Stimulated activated memory B cell treated with anti-CD40 and anti-IgM and Interleukin-4, amounts not matched to agents 10 μg/mL and 1 μg/mL and 100 μg/mL, for 72 hours (primary cell): Measurements from ENCODE around the gene PPP1R1B.

ENCODE experiments used
- ATAC-seq: fragments of 150-1000 bp; cut with Tn5 transposase; 2 replicates; pipeline ENCODE4 v1.10.0; 2021
- H3K27ac Mint-ChIP-seq: one replicate; pipeline ENCODE4 v1.8.0; 2022; ENCODE audit warnings: mild to moderate bottlenecking, mixed read lengths
- H3K27me3 Mint-ChIP-seq: one replicate; pipeline ENCODE4 v1.8.0; 2022; ENCODE audit warnings: mixed read lengths
- H3K36me3 Mint-ChIP-seq: one replicate; pipeline ENCODE4 v1.8.0; 2022; ENCODE audit warnings: mixed read lengths
- H3K4me1 Mint-ChIP-seq: one replicate; pipeline ENCODE4 v1.8.0; 2022; ENCODE audit warnings: mixed read lengths
- H3K4me3 Mint-ChIP-seq: one replicate; pipeline ENCODE4 v1.8.0; 2022; ENCODE audit warnings: mild to moderate bottlenecking, moderate library complexity, mixed read lengths
- H3K9me3 Mint-ChIP-seq: one replicate; pipeline ENCODE4 v1.8.0; 2022; ENCODE audit warnings: mixed read lengths

The PPP1R1B gene

DNA sequence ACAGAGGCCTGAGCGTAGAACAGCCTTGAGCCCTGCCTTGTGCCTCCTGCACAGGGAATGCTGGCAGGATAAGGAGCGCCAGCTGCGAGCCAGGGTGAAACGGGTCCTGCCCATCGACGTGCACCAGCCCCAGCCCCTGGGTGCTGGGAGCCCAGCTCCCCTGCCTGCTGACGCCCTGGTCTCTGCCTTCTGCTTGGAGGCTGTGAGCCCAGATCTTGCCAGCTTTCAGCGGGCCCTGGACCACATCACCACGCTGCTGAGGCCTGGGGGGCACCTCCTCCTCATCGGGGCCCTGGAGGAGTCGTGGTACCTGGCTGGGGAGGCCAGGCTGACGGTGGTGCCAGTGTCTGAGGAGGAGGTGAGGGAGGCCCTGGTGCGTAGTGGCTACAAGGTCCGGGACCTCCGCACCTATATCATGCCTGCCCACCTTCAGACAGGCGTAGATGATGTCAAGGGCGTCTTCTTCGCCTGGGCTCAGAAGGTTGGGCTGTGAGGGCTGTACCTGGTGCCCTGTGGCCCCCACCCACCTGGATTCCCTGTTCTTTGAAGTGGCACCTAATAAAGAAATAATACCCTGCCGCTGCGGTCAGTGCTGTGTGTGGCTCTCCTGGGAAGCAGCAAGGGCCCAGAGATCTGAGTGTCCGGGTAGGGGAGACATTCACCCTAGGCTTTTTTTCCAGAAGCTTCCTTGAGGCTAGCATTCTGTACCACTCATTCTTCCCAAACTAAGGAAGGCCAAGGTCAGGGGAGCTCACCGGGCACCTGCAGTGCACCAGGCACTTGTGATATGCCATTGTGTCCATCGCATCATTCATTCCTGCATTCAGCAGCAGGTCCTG is 43.4 kb downstream of the PPP1R1B start:
- Mint-ChIP-seq H3K27me3 (peaks cover 40% of the 10 kb centered on the region), H3K9me3 (no peaks in the 10 kb centered on the region), H3K4me1 (peaks cover 65% of the 10 kb centered on the region), H3K36me3 (no peaks in the 10 kb centered on the region), H3K4me3 (no peak overlapping the region), H3K27ac (no peak overlapping the region)
- ATAC-seq: no peak

DNA sequence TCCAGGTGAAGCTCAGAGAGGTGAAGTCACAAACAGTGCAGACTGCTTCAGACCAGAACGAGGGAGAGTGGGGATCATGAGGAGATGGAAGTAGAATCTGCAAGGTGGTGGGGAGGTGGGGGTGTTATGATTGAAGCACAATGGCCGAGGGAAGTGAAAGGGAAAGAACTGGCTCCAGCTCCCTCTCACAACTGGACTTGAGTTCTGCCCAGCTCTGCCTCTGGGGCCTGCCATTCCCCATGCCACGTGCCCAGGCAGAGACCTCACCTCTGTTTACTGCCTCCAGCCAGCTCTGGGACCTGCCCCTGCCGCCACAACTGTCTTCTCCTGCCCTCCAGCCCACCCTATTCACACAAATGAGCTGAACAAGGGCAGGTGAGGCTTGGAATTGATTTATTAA is 44.0 kb downstream of the PPP1R1B start:
- no peak for ATAC-seq

DNA sequence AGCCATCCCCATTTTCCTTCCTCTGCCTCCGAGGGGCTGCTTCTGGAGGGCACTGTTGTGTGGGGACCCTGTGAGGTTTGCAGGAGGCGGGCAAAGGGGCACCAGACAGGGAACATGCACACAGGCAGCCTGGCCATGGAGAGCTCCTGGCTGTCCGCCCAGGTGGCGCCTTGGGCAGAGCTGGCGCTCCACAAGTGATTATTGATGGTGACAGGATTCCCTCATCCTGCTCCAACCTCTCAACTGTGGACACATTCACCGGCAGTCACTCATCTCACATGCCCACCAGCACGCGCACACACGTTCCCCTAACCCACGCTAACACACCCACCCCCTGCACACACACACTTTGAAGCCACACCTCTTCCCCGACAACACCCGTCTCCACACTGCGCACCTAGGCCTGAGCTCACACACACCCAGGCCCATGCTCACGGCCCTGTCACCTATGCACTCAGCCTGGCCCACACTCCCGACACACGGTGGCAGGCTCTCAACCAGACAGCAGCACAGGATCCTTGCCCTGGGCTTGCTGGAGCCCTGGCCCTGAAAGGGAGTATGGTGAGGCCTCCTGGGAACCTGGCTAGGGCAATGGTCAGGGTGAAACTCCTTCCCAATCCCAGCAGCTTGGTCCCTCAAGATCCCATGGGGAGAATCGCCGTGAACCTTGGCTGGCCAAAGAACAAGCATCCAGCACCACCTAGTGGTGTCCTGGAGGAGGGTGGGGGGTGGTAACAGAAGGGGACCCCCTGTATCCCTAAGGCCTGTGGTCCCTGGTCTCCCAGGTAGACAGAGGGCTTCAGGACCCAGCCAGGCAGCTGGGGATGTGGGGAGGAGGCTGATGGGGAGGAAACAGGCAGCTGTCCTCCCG is 45.1 kb downstream of the PPP1R1B start:
- Mint-ChIP-seq H3K36me3 (no peaks in the 10 kb centered on the region), H3K4me3 (no peak overlapping the region), H3K27ac (peak overlapping the region; percentile 76), H3K4me1 (peaks cover 70% of the 10 kb centered on the region), H3K27me3 (peaks cover 28% of the 10 kb centered on the region), H3K9me3 (no peaks in the 10 kb centered on the region)
- no peak for ATAC-seq

More for the DNA sequence above, 44.0 kb downstream of the PPP1R1B start:
- no peaks in the 10 kb centered on the region for H3K9me3 Mint-ChIP-seq
- no peak overlapping the region for H3K27ac Mint-ChIP-seq
- peaks cover 39% of the 10 kb centered on the region for H3K27me3 Mint-ChIP-seq
- H3K4me1 Mint-ChIP-seq: peaks cover 65% of the 10 kb centered on the region
- H3K4me3 Mint-ChIP-seq: no peak overlapping the region
- no peaks in the 10 kb centered on the region for H3K36me3 Mint-ChIP-seq

DNA sequence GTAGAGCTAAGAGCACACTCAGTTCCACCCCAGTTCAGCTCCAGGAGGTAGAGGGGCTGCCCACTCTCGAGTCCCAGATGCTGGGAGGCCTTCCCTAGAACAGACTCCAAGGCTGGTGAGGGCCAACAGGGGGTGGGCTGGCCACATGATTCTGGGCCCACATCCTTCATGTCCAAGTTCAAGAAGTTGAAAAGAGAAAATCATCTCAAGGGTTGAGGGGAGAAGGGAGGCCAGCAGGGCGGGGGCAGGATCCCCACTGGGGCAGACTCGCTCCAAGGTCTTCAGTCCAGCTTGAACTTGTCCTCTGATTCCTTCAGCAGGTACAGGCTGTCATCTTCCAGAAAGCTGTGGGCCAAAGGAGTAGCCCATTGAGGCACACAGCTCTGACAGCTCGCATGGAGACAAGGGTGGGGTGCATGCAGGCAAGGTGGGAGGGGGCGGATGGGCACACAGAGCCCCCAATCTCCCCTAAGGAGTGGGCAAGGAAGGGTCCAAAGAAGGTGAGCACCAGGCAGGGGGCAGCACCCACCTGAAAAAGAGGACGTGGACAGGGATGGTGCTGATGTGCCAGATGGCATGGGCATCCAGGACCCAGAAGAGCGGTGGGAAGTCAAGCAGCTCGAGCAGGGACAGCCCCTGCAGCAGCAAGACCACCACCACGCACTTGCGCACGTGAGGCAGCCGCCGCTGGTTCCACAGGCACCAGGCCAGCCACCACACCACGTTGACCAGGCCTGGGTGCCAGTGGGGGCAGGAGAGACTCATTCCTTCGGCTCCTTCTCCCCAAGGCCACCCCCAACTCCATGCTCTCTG is 46.0 kb downstream of the PPP1R1B start:
- ATAC-seq: no peak
- Mint-ChIP-seq H3K4me1 (peaks cover 72% of the 10 kb centered on the region), H3K27ac (peak overlapping the region; percentile 76)

DNA sequence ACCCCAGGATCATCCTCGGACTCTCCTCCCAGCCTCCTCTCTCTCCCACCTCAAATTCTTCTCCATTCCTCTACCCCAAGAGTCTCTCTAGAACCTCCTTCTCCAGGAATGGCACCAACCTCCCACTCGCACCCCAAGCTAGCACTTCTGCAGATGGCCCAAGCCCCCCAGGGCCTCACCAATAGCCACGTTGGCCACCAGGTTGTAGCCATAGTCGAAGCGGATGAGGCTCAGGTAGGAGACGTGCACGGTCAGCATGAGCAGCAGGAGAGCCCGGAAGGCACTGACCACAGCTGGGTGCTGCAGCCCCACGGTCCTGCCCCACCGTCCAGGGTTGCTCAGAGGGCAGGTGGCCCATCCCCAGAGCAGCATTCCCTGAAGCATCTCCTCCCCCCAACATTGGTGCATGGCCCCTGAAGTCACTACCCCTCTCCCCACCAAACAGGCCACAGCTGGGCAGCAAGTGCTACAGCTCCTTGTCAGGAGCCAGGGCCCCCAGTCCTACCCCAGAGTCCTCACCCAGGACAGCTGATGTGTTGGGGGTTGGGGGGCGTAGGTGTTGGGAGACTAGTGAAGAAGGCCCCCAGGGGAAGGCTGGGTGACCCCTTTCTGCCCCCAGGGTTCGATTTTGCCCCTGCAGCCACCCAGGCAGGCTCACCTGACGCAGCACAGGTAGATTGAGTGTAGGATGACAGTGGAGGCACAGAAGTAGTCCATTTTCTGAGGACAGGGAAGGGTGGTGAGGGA is 46.8 kb downstream of the PPP1R1B start:
- no peak for ATAC-seq
- H3K9me3 Mint-ChIP-seq: no peaks in the 10 kb centered on the region
- no peak overlapping the region for H3K4me3 Mint-ChIP-seq
- peak overlapping the region; percentile 62 for H3K27ac Mint-ChIP-seq
- H3K4me1 Mint-ChIP-seq: peaks cover 71% of the 10 kb centered on the region
- no peaks in the 10 kb centered on the region for H3K36me3 Mint-ChIP-seq
- peaks cover 11% of the 10 kb centered on the region for H3K27me3 Mint-ChIP-seq

More for the DNA sequence above, 46.0 kb downstream of the PPP1R1B start:
- Mint-ChIP-seq H3K4me3 (no peak overlapping the region), H3K27me3 (peaks cover 19% of the 10 kb centered on the region), H3K9me3 (no peaks in the 10 kb centered on the region), H3K36me3 (no peaks in the 10 kb centered on the region)

DNA sequence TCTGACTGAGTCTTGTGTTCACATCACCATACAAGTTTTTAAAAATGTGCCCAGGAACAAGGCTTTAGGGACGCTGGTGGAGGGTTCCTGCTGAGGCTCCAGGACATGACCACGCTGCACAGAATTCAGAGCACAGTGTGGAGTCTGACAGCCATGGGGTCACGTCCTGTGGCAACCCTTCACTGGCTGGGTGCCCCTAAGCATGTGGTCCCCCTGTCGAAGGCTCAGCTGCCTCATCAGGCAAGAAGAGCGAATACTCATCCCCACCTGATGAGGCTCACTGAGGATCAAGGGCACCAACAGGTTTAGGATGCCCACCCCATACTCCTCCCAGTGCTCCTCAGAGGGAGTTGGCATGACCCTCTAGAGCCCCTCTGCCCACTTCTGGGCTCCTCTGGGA is 47.4 kb downstream of the PPP1R1B start:
- Mint-ChIP-seq H3K27me3 (peaks cover 5% of the 10 kb centered on the region), H3K4me3 (no peak overlapping the region), H3K9me3 (no peaks in the 10 kb centered on the region), H3K36me3 (no peaks in the 10 kb centered on the region), H3K27ac (peak overlapping the region; percentile 62), H3K4me1 (peaks cover 73% of the 10 kb centered on the region)
- no peak for ATAC-seq

DNA sequence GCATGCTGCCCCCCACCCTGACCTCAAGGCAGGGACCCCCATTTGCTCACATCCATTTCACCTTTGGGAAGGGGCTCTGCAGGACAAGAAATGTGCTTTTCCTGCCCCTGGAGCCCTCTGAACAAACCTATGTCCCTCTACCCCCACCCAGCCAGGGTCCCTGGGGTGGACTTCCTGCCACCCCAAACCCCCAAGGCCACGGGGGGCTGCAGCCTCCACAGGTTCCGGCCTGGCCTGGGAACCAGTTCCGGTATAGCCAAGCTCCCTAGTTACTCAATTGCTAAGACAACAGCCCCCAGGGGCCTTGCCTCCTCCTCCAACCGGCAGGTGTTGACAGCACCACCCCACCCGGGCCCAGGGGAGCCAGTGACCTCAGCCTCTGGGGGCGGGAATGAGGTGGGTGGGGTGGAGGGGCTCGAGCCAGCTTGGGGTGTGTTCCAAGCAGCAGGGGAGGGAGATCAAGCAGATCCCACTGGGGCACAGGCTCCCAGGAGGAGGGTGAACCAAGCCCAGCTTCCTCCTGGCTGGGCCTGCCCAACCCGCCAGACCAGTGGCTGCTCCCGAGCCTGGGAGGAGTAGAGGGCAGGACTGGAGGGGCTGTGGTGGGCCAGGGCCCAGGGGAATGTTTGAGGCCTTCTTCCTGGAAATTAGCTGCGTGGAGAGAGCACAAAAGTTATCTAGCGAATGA is 48.1 kb downstream of the PPP1R1B start:
- no peaks in the 10 kb centered on the region for H3K27me3 Mint-ChIP-seq
- peak; percentile 72 for ATAC-seq
- no peak overlapping the region for H3K4me3 Mint-ChIP-seq
- peaks cover 79% of the 10 kb centered on the region for H3K4me1 Mint-ChIP-seq
- peak overlapping the region; percentile 62 for H3K27ac Mint-ChIP-seq
- no peaks in the 10 kb centered on the region for H3K36me3 Mint-ChIP-seq
- H3K9me3 Mint-ChIP-seq: no peaks in the 10 kb centered on the region

DNA sequence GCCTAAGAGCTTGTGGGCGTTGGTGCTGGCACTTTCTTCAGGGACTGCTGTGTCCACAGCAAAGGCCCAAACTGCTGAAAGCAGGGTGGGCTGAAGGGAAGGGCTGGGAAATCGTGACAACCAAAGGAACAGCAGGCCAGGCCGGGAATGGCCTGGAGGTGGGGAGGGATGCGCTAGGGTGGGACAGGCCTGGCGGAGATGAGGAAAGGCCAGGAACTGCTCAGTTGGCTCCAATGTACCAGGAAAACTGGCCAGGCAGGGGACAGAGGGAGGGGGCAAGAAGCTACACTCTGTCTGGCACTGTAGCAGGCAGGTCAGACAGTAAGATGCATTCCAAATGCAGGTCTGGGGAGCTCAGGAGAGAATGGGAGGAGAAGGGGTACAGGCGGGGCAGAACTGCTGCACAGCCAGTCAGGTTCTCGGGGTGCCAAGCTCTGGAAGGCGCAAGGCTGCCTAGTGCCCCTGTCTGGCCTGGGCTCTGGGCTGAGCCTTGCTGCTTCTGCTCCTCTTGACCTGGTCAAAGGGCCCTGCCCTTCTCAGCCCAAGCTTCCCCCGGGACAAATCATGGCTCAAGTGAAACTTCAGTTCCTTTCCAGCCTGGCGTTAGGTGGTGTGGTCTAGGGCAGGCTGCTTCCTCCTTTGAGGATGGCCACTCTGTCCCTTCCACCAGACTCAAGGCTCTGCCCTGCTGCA is 48.8 kb downstream of the PPP1R1B start:
- H3K27me3 Mint-ChIP-seq: no peaks in the 10 kb centered on the region
- H3K27ac Mint-ChIP-seq: peak overlapping the region; percentile 62

DNA sequence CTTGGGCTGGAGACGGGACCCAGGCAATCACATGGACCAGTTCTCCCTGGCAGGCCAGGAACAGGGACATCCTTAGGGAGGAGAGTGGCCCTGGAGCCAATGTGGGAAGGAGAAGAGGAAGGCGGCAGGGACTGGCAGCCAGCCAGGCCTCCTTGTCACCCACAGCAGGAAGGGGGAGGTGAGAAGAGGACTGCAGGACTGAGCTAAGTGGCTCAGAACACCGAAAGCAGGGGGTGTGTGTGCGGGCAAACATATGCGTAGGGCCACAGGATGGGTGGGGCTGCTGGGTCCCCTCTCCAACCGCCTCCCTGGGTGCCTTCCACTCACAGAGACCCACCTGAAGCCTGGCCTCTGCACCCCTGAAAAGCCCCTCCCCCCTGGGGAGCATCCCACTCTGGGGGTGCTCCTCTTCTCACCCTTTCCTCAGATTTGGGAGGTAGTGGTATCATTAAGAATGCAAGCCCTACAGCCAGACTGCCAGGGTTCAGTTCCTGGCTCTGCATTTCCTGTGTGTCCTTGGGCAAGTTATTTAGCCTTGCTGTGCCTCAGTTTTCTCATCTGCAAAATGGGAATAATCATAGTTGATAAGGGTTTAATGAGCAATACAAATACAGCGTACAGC is 49.6 kb downstream of the PPP1R1B start:
- Mint-ChIP-seq H3K4me1 (peaks cover 94% of the 10 kb centered on the region), H3K4me3 (no peak overlapping the region), H3K9me3 (no peaks in the 10 kb centered on the region), H3K27me3 (no peaks in the 10 kb centered on the region), H3K27ac (peak overlapping the region; percentile 62), H3K36me3 (peaks cover 5% of the 10 kb centered on the region)
- peak; percentile 70 for ATAC-seq

More for the DNA sequence above, 48.8 kb downstream of the PPP1R1B start:
- ATAC-seq: no peak
- Mint-ChIP-seq H3K4me3 (no peak overlapping the region), H3K4me1 (peaks cover 86% of the 10 kb centered on the region), H3K9me3 (no peaks in the 10 kb centered on the region), H3K36me3 (peaks cover 2% of the 10 kb centered on the region)

DNA sequence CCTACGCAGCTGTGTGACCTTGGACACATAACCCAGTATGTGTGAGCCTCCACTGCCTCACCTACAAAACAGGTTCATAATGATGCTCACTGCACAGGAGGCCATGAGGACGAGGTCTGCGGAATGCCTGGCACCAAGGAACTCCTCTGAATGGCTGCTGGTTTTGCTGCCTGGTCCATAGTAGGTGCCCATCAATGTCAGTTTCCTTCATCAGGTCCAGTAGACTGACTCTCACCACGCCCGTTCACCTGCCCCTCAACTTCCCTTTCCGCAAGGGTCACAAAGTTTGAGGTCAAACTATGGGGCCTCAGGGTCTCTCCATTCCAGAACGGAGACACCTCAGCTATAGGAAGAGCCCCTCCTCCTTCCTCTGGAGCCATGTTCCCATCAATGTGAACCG is 50.3 kb downstream of the PPP1R1B start:
- H3K9me3 Mint-ChIP-seq: no peaks in the 10 kb centered on the region
- H3K27ac Mint-ChIP-seq: peak overlapping the region; percentile 90
- peaks cover 88% of the 10 kb centered on the region for H3K4me1 Mint-ChIP-seq
- H3K36me3 Mint-ChIP-seq: peaks cover 5% of the 10 kb centered on the region
- no peaks in the 10 kb centered on the region for H3K27me3 Mint-ChIP-seq
- ATAC-seq: no peak
- H3K4me3 Mint-ChIP-seq: no peak overlapping the region

DNA sequence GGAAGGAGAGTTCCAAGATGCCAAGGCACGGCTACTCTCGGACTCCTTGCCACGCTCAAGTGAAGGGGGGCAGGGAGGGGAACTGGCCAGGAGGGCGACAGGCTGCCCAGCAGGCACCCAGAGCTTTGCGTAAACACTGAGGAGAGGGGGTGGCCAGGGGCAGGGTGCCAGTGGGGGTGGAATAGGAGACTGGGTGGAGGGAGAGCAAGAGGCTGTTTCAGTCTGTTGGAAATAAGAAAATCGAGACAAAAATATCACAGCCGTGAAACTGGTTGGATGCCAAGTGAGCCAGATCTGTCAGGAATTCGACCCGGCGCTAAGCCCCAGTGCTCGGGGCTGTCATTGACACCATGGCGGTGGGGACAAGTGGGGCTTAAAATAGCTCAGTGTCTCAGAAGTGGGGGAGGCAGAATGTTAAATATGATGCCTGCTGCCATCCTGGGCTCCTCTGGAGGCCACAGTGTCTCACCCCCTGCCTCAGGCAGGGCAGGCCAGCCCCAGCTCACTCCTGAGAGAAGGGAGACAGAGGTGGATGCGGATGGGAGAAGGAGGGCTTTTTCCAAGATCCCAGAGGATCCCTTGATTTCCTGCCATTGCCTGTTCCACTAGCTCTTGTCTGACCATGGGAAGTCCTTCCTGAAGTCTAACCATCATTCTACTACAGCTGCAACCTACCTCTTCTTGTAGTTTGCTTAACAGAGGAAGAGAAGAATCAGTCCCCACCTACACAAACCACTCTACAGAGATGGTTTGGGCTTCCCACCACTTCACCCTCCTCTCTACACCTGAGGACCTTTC is 51.0 kb downstream of the PPP1R1B start:
- Mint-ChIP-seq H3K36me3 (peaks cover 9% of the 10 kb centered on the region), H3K4me1 (peaks cover 83% of the 10 kb centered on the region), H3K4me3 (no peak overlapping the region), H3K9me3 (no peaks in the 10 kb centered on the region), H3K27ac (peak overlapping the region; percentile 90), H3K27me3 (no peaks in the 10 kb centered on the region)
- no peak for ATAC-seq

DNA sequence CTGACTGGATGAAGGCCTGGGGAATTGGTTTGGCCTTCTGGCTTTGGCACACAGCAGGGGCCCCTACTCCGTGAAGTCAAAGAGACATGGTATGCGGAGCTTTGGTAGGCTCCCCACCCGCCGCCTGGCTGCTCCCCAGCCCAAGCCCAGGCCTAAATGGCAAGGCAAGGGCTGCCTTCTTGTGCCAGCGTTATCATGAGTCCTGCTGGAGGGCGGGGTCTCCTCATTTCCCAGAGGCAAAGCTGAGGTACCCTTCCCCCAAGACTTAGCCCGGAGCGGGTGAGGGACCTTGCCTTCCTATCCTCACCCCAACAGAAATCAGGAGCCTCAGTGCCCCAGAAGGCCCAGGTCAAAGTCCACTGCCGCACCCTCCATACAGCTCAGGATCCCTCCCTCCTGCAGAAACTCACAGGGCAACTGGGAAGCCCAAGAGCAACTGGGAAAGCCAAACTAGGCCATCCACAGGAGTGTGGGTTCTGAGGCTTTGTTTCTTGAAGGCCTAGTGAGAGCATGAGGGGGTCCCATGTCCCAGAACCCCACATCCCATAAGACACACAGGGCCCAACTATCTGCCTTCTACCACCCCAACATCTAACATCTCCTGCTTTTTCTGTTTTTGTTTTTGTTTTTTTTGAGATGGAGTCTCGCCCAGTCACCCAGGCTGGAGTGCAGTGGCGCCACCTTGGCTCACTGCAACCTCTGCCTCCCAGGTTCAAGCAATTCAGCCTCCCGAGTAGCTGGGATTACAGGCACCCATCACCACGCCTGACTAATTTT is 51.8 kb downstream of the PPP1R1B start:
- ATAC-seq: no peak
- Mint-ChIP-seq H3K9me3 (no peaks in the 10 kb centered on the region), H3K4me3 (no peak overlapping the region), H3K36me3 (peaks cover 16% of the 10 kb centered on the region), H3K4me1 (peaks cover 78% of the 10 kb centered on the region), H3K27me3 (no peaks in the 10 kb centered on the region), H3K27ac (peak overlapping the region; percentile 90)
